DMS153 (cell line): ENCODE measurements around the gene PPP4R2.
"Not testable (repeated sequence)": the region's sequence is repeated elsewhere in the genome, so short reads cannot be mapped to it uniquely, and the experiment has no call there.

Experiments used
- DNase-seq: peaks from one replicate; lab custom pipeline; 2025; lab: John Stamatoyannopoulos, UW

PPP4R2 gene

DNA sequence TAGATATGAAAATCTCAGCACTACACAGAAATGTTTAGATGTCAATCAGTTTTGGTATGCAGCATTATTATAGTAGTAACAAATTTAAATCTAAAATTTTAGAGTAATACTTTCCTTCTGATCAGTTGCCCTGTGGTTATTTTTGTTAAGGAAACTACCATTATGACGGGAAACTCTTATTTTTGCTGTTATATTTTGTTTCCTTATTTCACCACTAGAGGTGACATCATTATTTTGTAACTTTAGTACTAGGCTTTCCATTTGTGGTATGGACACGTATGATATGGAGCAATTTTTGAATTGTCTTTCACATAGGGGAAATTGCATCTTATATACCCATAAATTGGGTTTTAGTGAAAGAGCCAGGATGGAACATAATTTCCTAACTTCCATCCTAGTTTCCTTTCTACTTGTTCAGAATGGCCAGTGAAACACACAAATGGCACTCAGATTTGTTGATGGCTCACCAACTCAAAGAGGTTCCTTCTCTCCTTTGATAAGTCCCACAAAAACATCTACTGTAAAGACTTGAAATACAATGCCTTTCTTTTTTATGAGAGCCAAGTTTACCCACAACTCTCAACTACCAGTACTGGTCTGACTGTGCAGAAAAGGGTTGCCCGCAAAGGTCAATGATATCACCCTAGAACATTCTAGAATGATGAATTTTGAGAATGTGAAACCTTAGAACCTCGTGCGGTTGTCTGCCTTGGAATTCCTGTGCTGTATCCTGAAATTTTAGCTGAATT, 19.4 kb upstream of the PPP4R2 start:
- no peak for DNase-seq

DNA sequence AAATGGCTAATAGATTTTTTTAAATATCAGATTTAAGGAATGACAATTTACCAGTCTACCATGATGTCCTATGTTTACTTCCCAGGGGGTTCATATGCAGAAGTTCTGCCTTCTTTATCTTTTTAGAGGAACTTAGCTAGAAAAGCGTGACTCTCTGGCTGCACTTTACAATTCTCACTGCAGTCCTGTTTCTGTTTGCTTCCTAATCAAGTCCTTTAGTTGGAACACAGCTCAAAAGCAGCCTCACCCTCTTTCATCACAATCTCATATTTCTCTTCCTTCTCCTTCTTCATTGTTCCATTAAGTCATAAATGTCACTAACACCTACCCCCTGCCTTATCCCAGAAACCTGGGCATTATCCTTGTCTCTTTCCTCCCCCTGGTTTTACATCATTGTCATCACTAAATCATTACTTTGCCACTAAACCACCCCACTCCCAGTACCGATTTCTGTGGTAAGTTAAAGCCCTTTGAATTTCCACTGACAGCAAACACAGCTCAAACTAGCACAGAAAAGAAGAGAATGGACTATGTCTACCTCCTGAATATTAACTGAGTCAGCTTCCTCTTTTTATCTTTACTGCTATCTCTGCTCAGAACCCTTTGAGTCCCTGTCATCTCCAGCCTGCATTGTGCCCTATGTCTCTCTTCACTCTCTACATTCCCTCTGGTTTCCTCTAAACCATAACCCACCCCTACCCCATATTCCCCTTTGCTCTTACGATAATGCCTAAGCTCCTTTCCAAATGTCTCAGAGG, 13.8 kb upstream of the PPP4R2 start:
- no peak for DNase-seq

DNA sequence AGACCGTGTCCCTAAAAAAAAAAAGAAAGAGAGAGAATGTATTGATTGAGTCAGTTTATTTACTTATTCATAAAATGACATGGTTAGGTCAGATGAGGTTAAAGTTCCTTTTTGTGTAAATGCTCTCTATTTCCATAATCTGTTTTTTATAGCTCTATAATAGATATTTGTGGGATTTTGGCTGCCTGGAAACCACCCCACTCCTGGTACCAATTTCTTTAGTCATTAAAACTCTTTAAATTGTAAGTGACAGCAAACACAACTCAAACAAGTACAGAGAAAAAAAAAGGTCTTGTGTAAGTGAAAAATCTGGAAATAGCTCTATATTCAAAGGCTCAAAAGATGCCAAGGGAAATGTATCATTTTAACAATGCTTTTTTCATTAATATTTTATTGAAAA, 11.0 kb upstream of the PPP4R2 start:
- DNase-seq: no peak

DNA sequence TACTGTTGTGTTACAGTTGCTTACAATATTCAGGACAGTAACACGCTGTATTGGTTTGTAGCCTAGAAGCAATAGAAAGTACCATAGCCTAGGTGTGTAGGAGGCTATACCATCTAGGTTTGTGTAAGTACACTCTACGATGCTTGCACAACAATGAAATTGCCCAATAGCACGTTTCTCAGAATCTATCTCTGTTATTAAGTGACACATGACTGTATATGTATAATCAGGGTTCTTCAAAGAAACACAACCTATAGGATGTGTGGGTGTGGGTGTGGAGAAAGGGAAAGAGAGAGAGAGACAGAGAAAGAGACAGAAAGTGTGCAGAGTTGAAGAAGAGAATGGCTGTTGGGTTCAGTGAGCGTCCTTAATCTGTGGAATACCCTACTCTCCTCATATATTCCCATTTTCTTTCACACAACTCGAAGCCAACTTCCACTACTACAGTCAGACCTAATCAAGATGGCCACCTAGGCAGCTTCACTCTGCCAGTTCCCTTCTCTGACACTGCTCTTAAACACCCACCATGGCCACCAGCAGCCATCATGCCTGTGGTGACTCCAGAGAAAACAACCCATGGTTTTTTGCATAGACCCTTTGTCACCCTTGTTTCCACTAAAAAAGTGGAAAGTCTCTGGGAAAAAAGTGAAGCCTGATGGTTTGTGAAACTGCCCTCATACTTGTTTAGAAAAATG, 5.8 kb upstream of the PPP4R2 start:
- no peak for DNase-seq

DNA sequence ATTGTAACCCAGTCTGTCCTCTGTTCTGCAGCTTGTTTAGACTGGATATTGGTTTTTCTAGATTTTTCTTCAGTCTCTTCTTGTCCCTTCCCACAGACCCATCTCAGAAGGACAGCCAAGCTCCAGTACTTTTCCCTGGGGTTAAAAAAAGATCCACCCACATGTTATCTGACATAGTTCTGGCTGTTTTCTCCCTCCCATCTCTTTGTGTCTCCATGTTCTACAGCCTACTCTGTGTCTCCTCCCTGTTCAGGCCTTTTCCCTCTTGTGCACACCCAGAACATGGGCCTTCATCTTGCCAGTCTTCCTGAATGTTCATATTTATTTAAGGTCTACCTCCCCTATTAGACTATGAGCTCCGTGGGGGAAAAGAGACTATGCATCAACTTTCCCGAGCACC, 5.1 kb upstream of the PPP4R2 start:
- no peak for DNase-seq

DNA sequence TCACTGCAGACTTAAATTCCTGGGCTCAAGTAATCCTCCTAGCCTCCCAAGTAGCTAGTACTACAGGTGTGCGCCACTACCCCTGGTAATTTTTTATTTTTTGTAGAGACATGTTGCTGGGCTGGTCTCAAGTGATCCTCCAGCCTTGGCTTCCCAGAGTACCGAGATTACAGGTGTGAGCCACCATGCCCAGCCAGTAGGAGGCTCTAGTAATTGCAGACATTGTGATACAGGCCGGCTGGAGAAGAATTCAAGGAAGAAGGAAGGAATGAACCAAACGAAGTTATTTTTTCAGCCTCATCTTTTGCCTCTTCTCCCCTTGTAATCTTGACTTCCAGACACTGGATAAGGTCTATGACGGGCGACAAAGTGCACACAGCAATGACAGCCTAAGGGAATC, 3.2 kb upstream of the PPP4R2 start:
- DNase-seq: no peak

DNA sequence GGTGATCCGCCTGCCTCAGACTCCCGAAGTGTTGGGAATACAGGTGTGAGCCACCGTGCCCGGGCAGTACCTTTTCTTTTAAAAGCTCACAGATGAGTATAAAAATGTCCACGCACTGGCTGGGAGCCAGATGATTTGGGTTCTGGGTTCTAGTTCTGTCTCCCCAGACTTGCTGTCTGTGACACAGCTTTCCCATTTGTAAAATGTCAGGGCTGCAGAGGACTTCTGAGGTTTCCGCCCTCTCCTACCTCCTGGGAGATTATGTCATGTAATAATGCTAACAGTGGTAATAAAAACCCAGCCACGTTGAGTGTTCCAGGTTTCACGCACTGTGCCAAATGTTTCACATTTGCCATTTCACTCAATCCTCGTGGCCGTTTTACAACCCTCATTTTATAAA, 1.3 kb upstream of the PPP4R2 start:
- no peak for DNase-seq

DNA sequence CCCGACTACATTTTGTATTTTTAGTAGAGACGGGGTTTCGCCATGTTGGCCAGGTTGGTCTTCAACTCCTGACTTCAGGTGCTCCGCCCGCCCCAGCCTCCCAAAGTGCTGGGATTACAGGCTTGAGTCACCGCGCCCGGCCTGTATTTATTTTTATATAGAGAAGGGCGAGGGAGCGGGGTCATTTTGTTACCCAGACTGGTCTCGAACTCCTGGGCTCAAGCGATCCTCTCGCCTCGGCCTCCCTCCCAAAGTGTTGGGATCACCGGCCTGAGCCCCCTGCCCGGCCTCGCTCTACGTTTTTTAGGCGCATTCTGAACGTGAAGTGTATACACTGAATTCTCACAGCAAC, 514 bp upstream of the PPP4R2 start:
- DNase-seq: no peak

DNA sequence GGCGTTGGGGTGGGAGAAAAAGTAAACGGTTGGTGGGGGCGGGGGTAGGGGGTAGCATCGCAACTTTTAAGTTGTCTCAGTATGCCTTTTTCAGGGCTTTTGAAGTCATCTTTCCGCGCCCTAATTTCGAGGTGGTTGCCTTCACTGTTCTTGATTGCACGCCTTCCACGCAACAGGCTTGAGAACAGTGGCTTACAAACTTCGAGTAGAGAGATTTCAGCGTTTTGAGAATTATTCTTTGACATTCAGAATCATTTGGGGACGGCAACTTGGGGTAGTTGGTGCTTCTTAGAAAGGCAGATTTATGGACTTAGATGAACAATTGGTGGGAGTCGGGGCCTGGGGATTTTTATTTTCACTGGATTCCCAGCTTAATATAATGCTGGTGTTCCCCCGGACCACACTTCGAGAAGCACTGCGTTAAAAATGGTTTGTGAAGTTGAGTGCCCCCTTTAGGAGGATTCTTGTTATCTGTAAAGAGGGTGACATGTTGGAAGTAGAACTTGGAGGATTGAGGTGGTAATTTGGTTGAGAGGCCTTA, 880 bp downstream of the PPP4R2 start:
- DNase-seq: no peak

DNA sequence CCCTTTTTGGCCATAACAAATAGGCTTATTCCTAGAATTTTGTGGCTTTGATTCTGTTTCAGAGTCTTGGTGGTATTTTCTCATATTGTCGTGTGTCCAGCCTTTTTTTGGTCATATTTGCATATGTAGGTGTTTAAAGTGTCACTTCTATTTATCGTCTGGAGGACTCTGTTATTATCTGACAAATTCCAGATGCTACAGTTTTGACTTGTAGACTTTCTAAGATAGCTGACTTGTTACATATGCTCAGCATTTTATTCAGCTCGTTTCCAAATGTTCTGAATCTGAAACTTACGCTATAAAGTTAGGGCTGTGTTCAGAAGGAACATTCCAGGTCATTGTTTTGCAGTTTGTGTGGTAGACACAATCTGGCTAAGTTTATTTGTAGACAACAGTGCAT, 1.9 kb downstream of the PPP4R2 start:
- DNase-seq: no peak

DNA sequence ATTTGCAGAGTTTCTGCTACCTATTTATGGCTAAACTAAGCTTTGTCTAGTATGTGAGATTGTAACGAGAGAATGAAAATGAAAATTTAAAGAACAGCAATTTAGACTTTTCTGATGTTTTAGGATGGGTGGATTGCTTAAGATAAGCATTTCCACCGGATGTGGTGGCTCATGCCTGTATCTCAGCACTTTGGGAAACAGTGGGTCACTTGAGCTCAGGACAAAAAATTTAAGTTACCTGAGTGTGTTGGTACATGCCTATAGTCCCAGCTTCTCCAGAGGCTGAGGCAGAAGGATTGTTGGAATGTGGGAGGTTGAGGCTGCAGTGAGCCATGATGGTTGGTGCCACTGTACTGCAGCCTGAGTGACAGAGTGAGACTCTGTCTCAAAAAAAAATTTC, 3.3 kb downstream of the PPP4R2 start:
- no peak for DNase-seq

DNA sequence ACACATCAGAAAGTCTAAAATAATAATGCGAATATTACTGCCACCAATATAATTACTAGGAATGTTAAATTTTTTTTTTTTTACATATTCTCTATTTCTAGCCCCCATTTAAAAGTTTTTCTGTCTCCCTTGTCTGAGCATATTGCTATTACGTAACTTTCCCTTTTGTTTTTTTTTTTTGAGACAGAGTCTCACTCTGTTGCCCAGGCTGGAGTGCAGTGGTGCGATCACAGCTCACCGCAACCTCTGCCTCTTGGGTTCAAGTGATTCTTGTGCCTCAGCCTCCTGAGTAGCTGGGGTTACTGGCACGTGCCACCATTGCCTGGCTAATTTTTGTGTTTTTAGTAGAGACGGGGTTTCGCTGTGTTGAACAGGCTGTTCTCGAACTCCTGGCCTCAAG, 6.4 kb downstream of the PPP4R2 start:
- not testable (repeated sequence) for DNase-seq

DNA sequence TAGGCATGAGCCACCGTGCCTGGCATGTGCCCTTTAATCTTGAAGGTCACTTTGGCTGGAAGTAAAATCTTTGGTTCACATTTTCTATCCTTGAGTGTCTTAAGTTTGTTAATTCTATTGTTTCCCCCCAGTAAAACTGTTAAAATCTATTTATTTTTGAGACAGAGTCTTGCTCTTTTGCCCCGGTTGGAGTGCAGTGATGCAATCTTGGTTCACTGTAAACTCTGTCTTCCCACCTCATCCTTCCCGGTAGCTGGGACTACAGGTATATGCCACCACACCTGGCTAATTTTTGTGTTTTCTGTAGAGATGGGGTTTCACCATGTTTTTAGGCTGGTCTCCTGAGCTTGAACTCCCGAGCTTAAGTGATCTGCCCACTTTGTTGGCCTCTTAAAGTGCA, 7.7 kb downstream of the PPP4R2 start:
- DNase-seq: no peak

DNA sequence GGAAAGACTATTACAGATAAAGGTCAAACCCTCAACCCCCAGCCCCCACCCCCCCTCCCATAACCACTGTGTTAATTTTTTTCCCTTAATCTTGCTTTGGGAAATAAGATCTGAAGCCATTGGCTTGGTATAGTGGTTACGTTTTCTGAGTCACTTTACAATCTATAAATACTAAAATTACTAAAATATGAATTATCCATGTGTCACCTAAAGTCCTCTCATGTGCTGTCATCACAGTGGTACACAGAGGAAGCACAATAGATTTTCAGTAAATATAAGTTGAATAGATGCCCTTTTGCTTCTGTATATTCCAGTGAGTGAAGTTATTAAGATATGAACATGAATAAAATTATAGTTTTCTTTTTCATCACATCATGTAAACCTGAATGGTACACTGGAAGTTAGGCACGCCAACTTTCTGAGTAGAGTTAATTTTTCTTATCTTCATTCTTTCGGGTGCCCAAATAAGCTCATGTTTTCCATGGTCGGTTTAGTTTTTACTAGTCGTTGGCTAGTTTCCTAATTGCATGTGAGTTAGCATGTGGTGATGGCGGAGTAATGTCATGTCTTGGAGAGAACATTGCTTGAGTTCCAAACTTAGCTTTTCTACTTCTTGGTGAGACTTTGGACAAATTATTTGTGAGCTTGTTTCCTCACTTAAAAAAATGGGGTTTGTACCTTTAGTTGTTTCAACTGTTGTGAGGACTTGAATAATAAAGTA, 11.5 kb downstream of the PPP4R2 start:
- DNase-seq: no peak

DNA sequence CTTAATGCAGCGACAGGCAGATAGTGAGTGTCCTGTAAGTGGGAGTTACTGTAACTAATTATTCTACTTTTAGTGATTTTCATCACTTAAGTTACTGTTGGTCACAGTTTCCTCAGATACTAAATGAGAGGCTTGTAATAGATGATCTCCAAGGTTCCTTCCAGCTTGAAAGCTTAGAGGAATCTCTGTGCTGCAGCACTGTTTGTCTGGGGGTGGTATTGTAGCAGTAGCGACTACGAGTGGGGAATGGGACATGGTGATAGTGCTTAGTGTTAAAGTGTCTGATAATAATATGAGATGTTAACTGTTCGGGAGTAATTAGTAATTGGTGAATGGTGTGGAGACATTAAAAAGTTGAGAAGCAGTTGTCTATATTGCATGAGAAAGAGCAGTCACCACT, 12.4 kb downstream of the PPP4R2 start:
- DNase-seq: no peak

DNA sequence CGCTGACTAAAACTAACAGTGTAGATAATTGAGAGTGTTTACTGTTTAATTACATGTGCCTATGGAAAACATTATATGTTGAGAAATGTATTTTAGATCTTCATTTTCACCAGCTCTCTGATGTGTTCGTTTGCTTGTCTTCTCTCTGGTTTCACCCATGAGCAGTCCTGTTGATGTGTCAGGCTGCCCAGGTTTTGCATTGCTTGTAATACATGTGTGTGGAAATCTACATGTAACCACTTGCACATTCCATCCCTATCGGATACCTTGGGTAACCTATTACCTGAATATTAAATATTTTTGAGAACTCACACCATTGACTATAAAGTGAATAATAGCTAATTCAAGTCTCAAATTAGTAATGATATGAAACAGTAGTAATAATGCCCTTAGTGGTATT, 13.1 kb downstream of the PPP4R2 start:
- DNase-seq: no peak

DNA sequence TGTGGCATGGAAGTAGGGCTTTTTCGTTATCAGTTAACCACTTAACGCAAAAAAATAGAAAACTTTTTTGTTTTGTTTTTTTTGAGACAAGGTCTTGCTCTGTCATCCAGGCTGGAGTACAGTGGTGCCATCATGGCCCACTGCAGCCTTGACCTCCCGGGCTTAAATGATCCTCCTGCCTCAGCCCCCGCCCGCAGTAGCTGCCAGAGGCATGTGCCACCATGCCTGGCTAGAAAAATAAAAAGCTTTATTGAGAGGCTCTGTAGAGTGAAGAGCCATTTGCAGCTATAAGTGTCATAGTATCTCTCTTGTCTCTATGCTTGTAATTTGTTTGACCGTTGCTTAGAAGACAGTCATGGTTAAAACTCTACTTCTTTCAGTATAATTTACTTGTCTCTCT, 13.5 kb downstream of the PPP4R2 start:
- DNase-seq: no peak

DNA sequence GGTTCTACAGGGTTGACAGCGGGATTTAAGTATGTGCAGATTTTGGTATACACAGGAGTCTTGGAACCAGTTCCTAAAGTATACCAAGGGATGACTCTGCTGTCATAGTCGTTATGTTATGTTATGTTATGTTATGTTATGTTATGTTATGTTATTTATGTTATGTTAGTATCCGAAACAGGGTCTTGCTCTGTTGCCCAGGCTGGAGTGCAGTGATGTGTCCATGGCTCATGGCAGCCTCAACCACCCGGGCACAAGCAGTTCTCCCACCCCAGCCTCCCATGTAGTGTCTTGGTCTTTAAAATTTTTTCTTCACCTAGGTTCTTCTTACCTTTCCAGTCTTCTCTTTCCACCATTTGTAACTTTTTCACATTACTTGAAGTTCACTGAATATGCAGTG, 21.7 kb downstream of the PPP4R2 start:
- no peak for DNase-seq

DNA sequence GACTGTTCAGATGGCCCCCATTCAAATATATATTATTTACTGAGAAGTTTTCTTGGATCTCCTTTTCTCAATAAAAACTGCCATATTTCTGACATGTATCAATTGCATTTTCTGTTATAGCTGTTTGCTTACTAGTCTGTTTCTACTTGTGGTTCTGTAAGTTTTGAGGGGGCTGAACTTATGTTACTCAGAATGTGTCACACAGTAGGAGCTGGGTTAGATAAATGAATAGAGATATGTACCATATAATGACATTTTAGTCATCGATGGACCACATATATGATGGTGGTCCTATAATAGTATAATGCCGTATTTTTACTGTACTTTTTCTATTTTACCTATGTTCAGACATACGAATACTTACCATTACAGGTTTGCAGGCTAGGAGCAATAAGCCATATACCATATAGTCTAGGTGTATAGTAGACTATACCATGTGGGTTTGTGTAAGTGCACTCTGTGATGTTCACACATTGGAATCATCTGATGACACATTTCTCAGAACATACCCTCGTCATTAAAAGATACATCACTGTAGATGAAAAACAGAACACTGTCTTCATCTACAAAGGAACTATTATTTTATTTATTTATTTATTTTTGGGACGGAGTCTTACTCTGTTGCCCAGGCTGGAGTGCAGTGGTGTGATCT, 22.3 kb downstream of the PPP4R2 start:
- DNase-seq: no peak

DNA sequence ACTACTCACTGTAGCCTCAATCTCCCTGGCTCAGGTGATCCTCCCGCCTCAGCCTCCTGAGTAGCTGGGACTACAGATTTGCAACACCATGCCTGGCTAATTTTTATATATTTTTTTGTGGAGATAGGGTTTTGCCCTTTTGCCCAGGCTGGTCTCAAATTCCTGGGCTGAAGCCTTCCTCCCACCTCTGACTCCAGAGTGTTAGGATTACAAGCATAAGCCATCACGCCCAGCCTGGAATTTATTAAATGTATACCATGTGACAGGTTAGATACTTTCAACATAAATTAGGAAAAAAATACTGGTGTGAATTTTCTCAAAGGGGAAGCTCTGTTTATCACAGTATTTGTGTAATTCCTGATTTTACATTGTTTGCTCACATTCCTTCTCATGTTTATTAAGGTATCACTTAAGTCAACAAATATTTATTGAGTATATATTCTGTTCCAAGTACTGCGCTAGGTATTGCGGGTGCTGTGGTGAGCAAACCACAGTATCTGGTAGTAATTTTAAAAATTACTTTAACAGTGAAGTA, 24.8 kb downstream of the PPP4R2 start:
- no peak for DNase-seq

DNA sequence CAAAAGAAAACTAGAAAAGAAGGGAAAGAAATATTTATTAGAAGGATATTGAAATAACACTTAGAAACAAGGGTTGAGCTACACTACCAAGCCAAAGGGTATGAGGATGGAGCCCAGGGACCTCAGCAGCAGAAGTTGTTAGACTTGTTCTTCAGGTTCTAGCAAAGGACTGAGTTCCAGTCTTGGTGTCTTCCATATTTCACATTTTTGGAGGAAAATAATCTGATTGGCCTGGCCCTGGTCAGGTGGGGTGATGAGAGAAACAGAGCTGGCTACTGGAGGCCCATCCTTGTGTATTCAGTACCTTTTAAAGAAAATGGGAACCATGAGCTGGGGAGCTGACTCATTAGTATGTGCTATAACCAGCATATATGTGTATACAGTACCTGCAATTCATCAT, 28.2 kb downstream of the PPP4R2 start:
- no peak for DNase-seq
